H9 (cell line): ENCODE results near the gene RAB40B. TPM values are rescaled to one million over a fixed set of nuclear protein-coding genes. Genes with fewer than 3 reads are reported as not detected.

ENCODE experiments used
- DNase-seq: peaks from one replicate; pipeline ENCODE4 v3.0.0-alpha.2; 2017
- H2AFZ ChIP-seq: one replicate; pipeline ENCODE4 v1.6.1; 2013; ENCODE audit warnings: mild to moderate bottlenecking, low read length, control low read depth, moderate library complexity
- H2AK5ac ChIP-seq: 2 replicates; pipeline ENCODE4 v1.6.1; 2013; ENCODE audit warnings: low read length, control low read depth, mixed read lengths; ENCODE audit not compliant: insufficient read length
- H2BK120ac ChIP-seq: one replicate; pipeline ENCODE4 v1.6.1; 2013; ENCODE audit warnings: low read depth, mild to moderate bottlenecking, low read length, control low read depth, inconsistent platforms; ENCODE audit not compliant: poor library complexity, severe bottlenecking
- H2BK12ac ChIP-seq: 2 replicates; pipeline ENCODE4 v1.6.1; 2013; ENCODE audit warnings: low read length, control low read depth, mixed read lengths, low read depth; ENCODE audit not compliant: insufficient read length
- H2BK15ac ChIP-seq: 2 replicates; pipeline ENCODE4 v1.6.1; 2013; ENCODE audit warnings: low read depth, low read length, control low read depth
- H2BK20ac ChIP-seq: one replicate; pipeline ENCODE4 v1.6.1; 2013; ENCODE audit warnings: low read depth, mild to moderate bottlenecking, low read length, control low read depth, inconsistent platforms; ENCODE audit not compliant: poor library complexity, severe bottlenecking
- H2BK5ac ChIP-seq: 2 replicates; pipeline ENCODE4 v1.6.1; 2013; ENCODE audit warnings: low read length, control low read depth, mixed read lengths; ENCODE audit not compliant: insufficient read length
- H3K14ac ChIP-seq: 2 replicates; pipeline ENCODE4 v1.6.1; 2013; ENCODE audit warnings: low read length, control low read depth; ENCODE audit not compliant: insufficient read depth
- H3K18ac ChIP-seq: 2 replicates; pipeline ENCODE4 v1.6.1; 2013; ENCODE audit warnings: low read depth, mild to moderate bottlenecking, mixed read lengths, low read length, control low read depth; ENCODE audit not compliant: insufficient read length
- H3K23ac ChIP-seq: 2 replicates; pipeline ENCODE4 v1.6.1; 2013; ENCODE audit warnings: low read length, control low read depth, mixed read lengths, low read depth; ENCODE audit not compliant: insufficient read length
- H3K23me2 ChIP-seq: 2 replicates; pipeline ENCODE4 v1.6.1; 2013; ENCODE audit warnings: low read depth, mild to moderate bottlenecking, mixed read lengths, low read length, control low read depth; ENCODE audit not compliant: insufficient read length, poor library complexity, severe bottlenecking
- H3K27ac ChIP-seq: 2 replicates; pipeline ENCODE4 v1.5.1; 2013; ENCODE audit warnings: low read length, control low read depth, mixed read lengths, low read depth; ENCODE audit not compliant: insufficient read length
- H3K27me3 ChIP-seq: 2 replicates; pipeline ENCODE4 v1.6.1; 2013; ENCODE audit warnings: low read length, control low read depth, inconsistent platforms; ENCODE audit not compliant: insufficient read depth
- H3K4ac ChIP-seq: 2 replicates; pipeline ENCODE4 v1.6.1; 2013; ENCODE audit warnings: low read depth, mild to moderate bottlenecking, control low read depth, inconsistent platforms, low read length, moderate library complexity
- H3K4me1 ChIP-seq: 2 replicates; pipeline ENCODE4 v1.6.1; 2013; ENCODE audit warnings: low read length, control low read depth, inconsistent platforms; ENCODE audit not compliant: insufficient read depth
- H3K4me2 ChIP-seq: 2 replicates; pipeline ENCODE4 v1.6.1; 2013; ENCODE audit warnings: low read length, control low read depth, mixed read lengths; ENCODE audit not compliant: insufficient read length, insufficient read depth
- H3K56ac ChIP-seq: 2 replicates; pipeline ENCODE4 v1.6.1; 2013; ENCODE audit warnings: low read depth, mild to moderate bottlenecking, mixed read lengths, low read length, control low read depth; ENCODE audit not compliant: insufficient read length
- H3K79me1 ChIP-seq: 2 replicates; pipeline ENCODE4 v1.6.1; 2013; ENCODE audit warnings: low read depth, mild to moderate bottlenecking, moderate library complexity, low read length, control low read depth, inconsistent platforms; ENCODE audit not compliant: insufficient read depth, poor library complexity, severe bottlenecking
- H3K79me2 ChIP-seq: 2 replicates; pipeline ENCODE4 v1.6.1; 2013; ENCODE audit warnings: low read length, control low read depth, inconsistent platforms; ENCODE audit not compliant: insufficient read depth
- H3K9ac ChIP-seq: 2 replicates; pipeline ENCODE4 v1.6.1; 2013; ENCODE audit warnings: low read length, control low read depth, mixed read lengths; ENCODE audit not compliant: insufficient read length; ENCODE audit errors: extremely low read depth
- H3K9me3 ChIP-seq: one replicate; pipeline ENCODE4 v1.6.1; 2013; ENCODE audit warnings: low read depth, low read length, inconsistent platforms; ENCODE audit not compliant: control insufficient read depth
- H3T11ph ChIP-seq: one replicate; pipeline ENCODE4 v1.6.1; 2013; ENCODE audit warnings: mild to moderate bottlenecking, low read length, control low read depth, inconsistent platforms
- H4K20me1 ChIP-seq: one replicate; pipeline ENCODE4 v1.6.1; 2013; ENCODE audit not compliant: control insufficient read depth, insufficient read length, insufficient read depth
- H4K5ac ChIP-seq: 2 replicates; pipeline ENCODE4 v1.6.1; 2013; ENCODE audit warnings: low read depth, mild to moderate bottlenecking, mixed read lengths, low read length, control low read depth; ENCODE audit not compliant: insufficient read length
- H4K8ac ChIP-seq: replicated peaks from 2 replicates; pipeline ENCODE4 v1.6.1; 2013; ENCODE audit warnings: low read length, control low read depth, mixed read lengths, low read depth; ENCODE audit not compliant: insufficient read length
- H4K91ac ChIP-seq: 2 replicates; pipeline ENCODE4 v1.6.1; 2013; ENCODE audit warnings: low read depth, mild to moderate bottlenecking, moderate library complexity, mixed read lengths, low read length, control low read depth; ENCODE audit not compliant: insufficient read length
- H3K27ac Mint-ChIP-seq, 3 experiments: 2 replicates in 2 of 3; 3 replicates in 1 of 3; pipeline ENCODE4 v1.8.0; 2020 to 2021; ENCODE audit warnings: mixed read lengths in 3 of 3, mild to moderate bottlenecking in 1 of 3, moderate library complexity in 1 of 3
- H3K27me3 Mint-ChIP-seq: 2 replicates; pipeline ENCODE4 v1.8.0; 2021; ENCODE audit warnings: low read depth, mild to moderate bottlenecking, moderate library complexity, mixed read lengths
- H3K36me3 Mint-ChIP-seq, 3 experiments: 2 replicates in 2 of 3; 3 replicates in 1 of 3; pipeline ENCODE4 v1.8.0; 2020 to 2021; ENCODE audit warnings: low read depth in 3 of 3, mixed read lengths in 3 of 3; ENCODE audit not compliant: insufficient read depth in 1 of 3
- H3K4me1 Mint-ChIP-seq, 2 experiments: 2 replicates each; pipeline ENCODE4 v1.8.0; 2020; ENCODE audit warnings: mixed read lengths in 2 of 2
- H3K4me3 Mint-ChIP-seq, 2 experiments: 2 replicates in 1 of 2; 3 replicates in 1 of 2; pipeline ENCODE4 v1.8.0; 2020 to 2021; ENCODE audit warnings: mild to moderate bottlenecking in 2 of 2, mixed read lengths in 2 of 2, moderate library complexity in 1 of 2
- H3K9me3 Mint-ChIP-seq, 2 experiments: 2 replicates in 1 of 2; 3 replicates in 1 of 2; pipeline ENCODE4 v1.8.0; 2020; ENCODE audit warnings: mild to moderate bottlenecking in 2 of 2, mixed read lengths in 2 of 2, moderate library complexity in 1 of 2
- CTCF ChIP-seq: fragments of 200-600 bp; sonication (generic); conservative IDR thresholded peaks from 3 replicates; pipeline ENCODE4 v1.8.0; 2021; ENCODE audit warnings: antibody characterized with exemption, mild to moderate bottlenecking
- WGBS: extraction: QIAGEN DNeasy Blood & Tissue Kit; methylation state at CpG from one replicate; pipeline ENCODE4 v1.1.7; 2013; ENCODE audit warnings: missing lambda C conversion rate, low lambda C conversion rate, mixed read lengths; ENCODE audit not compliant: insufficient read length; ENCODE audit errors: extremely low coverage; 5-methylcytosine and 5-hydroxymethylcytosine counted together
- total RNA-seq: library from RNA; stranded (reverse); gene quantifications from 2 replicates; pipeline ENCODE4 v1.2.1, GENCODE V29; 2021

Gene RAB40B
- total RNA-seq, 1 experiment from 2014 or later, result 3.5 TPM

GRCh38 chr17:82686366-82687324 lies 11.9 kb downstream of the RAB40B start:
- H3K9me3 ChIP-seq, result no peaks in the 10 kb centered on the region
- no peak overlapping the region; a peak in 1 of 7 replicates for H3K27ac Mint-ChIP-seq
- no peak overlapping the region for H2AFZ ChIP-seq
- no peak overlapping the region for H3K4me2 ChIP-seq
- no peak overlapping the region for H3K4me3 Mint-ChIP-seq
- H3K23ac ChIP-seq, result no peak overlapping the region
- no peaks in the 10 kb centered on the region; the same call in none of the 2 replicates for H3K27me3 Mint-ChIP-seq
- H4K8ac ChIP-seq, result no peak overlapping the region
- WGBS, result no CpG with 5 or more reads among the region's 19 CpGs
- no peak overlapping the region for H3K4ac ChIP-seq
- H2BK12ac ChIP-seq, result no peak overlapping the region
- H3K27ac ChIP-seq, result no peak overlapping the region
- H3K27me3 ChIP-seq, result no peaks in the 10 kb centered on the region
- H3K36me3 Mint-ChIP-seq, result peaks cover 0 to 3% (median 0%) of the 10 kb centered on the region in 3 experiments; a peak in 2 of 7 replicates
- no peak overlapping the region for H2BK15ac ChIP-seq
- H3K9me3 Mint-ChIP-seq, result peaks cover 6 to 8% of the 10 kb centered on the region in 2 experiments
- H2BK5ac ChIP-seq, result no peak overlapping the region
- H2BK20ac ChIP-seq, result no peak overlapping the region
- H4K91ac ChIP-seq, result no peak overlapping the region
- H3K4me1 ChIP-seq, result no peaks in the 10 kb centered on the region
- H3K14ac ChIP-seq, result no peak overlapping the region
- H2AK5ac ChIP-seq, result no peak overlapping the region
- no peaks in the 10 kb centered on the region for H4K20me1 ChIP-seq
- no peaks in the 10 kb centered on the region for H3K23me2 ChIP-seq
- no peak overlapping the region for H2BK120ac ChIP-seq
- no peak for TF ChIP-seq CTCF
- no peak overlapping the region for H3K56ac ChIP-seq
- no peaks in the 10 kb centered on the region for H3K79me1 ChIP-seq
- no peak overlapping the region for H3T11ph ChIP-seq
- no peak overlapping the region for H3K18ac ChIP-seq
- no peak overlapping the region for H3K9ac ChIP-seq
- DNase-seq, result no peak
- H3K4me1 Mint-ChIP-seq, result 0 out of 4 replicates have a peak, but pooled peaks cover 0 to 2% of the 10 kb centered on the region in 2 experiments
- H4K5ac ChIP-seq, result no peak overlapping the region
- no peaks in the 10 kb centered on the region for H3K79me2 ChIP-seq
